HepG2 (cell line): ENCODE measurements around the gene ACAT2.
"Not testable (repeated sequence)": the region's sequence is repeated elsewhere in the genome, so short reads cannot be mapped to it uniquely, and the experiment has no call there.

Experiments
- CTCF ChIP-seq: sonication (generic); formaldehyde crosslinking; IDR thresholded peaks from 2 replicates; pipeline ENCODE4 v1.5.0; 2020; ENCODE audit warnings: mild to moderate bottlenecking, missing genetic modification reagents, moderate library complexity
- PLRG1 ChIP-seq: fragments of 450-650 bp; conservative IDR thresholded peaks from 2 replicates; pipeline ENCODE4 v1.6.1; 2016
- ZNF33B ChIP-seq: sonication (generic); formaldehyde crosslinking; IDR thresholded peaks from 2 replicates; pipeline ENCODE4 v1.5.1; 2020; ENCODE audit warnings: mild to moderate bottlenecking, missing genetic modification reagents

GRCh38 chr6:159712389-159712788 is 49.5 kb upstream of the ACAT2 start:
- not testable (repeated sequence) for TF ChIP-seq PLRG1; ZNF33B (CRISPR knock-in tag); CTCF
